TTC549 (cell line): ENCODE results near the gene ERG.
A peak's percentile ranks its signal among the peaks of the same experiment; 100 is the strongest.

Experiments
- FAIRE-seq: peaks from 2 replicates; lab custom pipeline; 2012; peaks lifted over from hg19 to GRCh38; lab: Jason Lieb, UNC

The ERG gene

GRCh38 chr21:38498057-38498833 is at the start of gene ERG:
ERG (minus strand) TSS chr21:38498477; CDS start chr21:38498380, 97 bp downstream.
- no peak for FAIRE-seq

- no peak for FAIRE-seq
Measured at GRCh38 chr21:38544661-38545060, 46.4 kb upstream of the ERG start.

GRCh38 chr21:38542263-38542662 is 44.0 kb upstream of the ERG start:
- no peak for FAIRE-seq

- FAIRE-seq = no peak
Measured at GRCh38 chr21:38538353-38538752, 40.1 kb upstream of the ERG start.

GRCh38 chr21:38534591-38534990 is 36.3 kb upstream of the ERG start:
- FAIRE-seq = no peak

GRCh38 chr21:38533887-38534286 is 35.6 kb upstream of the ERG start:
- FAIRE-seq = no peak

GRCh38 chr21:38531591-38531990 is 33.3 kb upstream of the ERG start:
- FAIRE-seq = no peak

- FAIRE-seq = no peak
Measured at GRCh38 chr21:38531039-38531541, 32.8 kb upstream of the ERG start.

- no peak for FAIRE-seq
Measured at GRCh38 chr21:38527737-38528136, 29.5 kb upstream of the ERG start.

- no peak for FAIRE-seq
Measured at GRCh38 chr21:38525454-38525853, 27.2 kb upstream of the ERG start.

GRCh38 chr21:38524168-38525153 is 26.2 kb upstream of the ERG start:
- FAIRE-seq = no peak

- FAIRE-seq = no peak
Measured at GRCh38 chr21:38520511-38520910, 22.2 kb upstream of the ERG start.

GRCh38 chr21:38511662-38512243 is 13.5 kb upstream of the ERG start:
- no peak for FAIRE-seq

GRCh38 chr21:38511198-38511597 is 12.9 kb upstream of the ERG start:
- FAIRE-seq = no peak

- FAIRE-seq = no peak
Measured at GRCh38 chr21:38507374-38507942, 9.2 kb upstream of the ERG start.

- FAIRE-seq = no peak
Measured at GRCh38 chr21:38506661-38507281, 8.5 kb upstream of the ERG start.

GRCh38 chr21:38505654-38506523 is 7.6 kb upstream of the ERG start:
- peak; percentile 73 for FAIRE-seq

GRCh38 chr21:38504066-38504465 is 5.8 kb upstream of the ERG start:
- FAIRE-seq = no peak

GRCh38 chr21:38503583-38503982 is 5.3 kb upstream of the ERG start:
- no peak for FAIRE-seq

- FAIRE-seq = no peak
Measured at GRCh38 chr21:38500073-38500472, 1.8 kb upstream of the ERG start.

GRCh38 chr21:38499296-38499695 is 1.0 kb upstream of the ERG start:
- FAIRE-seq = no peak
